Tibial nerve (tissue), 3 donors: ENCODE data around the gene ERP27.

Source experiments
- EP300 ChIP-seq, 2 donors: sonication (generic); formaldehyde crosslinking; IDR thresholded peaks; one replicate each; pipeline ENCODE4 v1.6.1; 2017; ENCODE audit warnings: antibody characterized with exemption in 2 of 2, mild to moderate bottlenecking in 1 of 2
- POLR2A ChIP-seq, 2 donors: fragments of 450-650 bp; IDR thresholded peaks; one replicate each; pipeline ENCODE4 v1.6.1; 2017; ENCODE audit warnings: antibody characterized with exemption in 2 of 2, mild to moderate bottlenecking in 2 of 2, moderate library complexity in 2 of 2

DNA sequence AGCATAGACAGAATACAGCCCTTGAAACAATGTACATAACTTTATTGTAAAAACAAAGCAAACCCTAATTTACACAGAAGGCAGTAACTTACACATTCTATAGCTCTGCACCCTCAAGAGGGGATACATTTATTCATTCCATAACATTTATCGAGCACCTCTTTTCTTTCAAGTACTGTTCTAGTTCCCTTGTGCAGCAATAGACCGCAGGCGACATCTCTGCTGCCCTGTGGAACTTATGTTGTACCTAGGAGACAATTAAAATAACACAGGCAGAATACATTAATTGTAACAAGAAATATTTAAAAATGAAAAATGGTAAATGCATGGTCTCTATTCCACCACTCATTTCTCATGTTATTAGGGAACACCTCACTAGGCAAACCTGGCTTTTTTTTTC, 24.5 kb upstream of the ERP27 start:
- no peak for TF ChIP-seq EP300 (IDR thresholded peaks at IDR 0.05)
- TF ChIP-seq POLR2A (IDR thresholded peaks at IDR 0.05): no peak
